Measurements from ENCODE around the gene PRR20G.

GRCh38 chr3:127289706-127290575 is 2.1 kb upstream of the PRR20G start:
- TF ChIP-seq, protein P1, sequence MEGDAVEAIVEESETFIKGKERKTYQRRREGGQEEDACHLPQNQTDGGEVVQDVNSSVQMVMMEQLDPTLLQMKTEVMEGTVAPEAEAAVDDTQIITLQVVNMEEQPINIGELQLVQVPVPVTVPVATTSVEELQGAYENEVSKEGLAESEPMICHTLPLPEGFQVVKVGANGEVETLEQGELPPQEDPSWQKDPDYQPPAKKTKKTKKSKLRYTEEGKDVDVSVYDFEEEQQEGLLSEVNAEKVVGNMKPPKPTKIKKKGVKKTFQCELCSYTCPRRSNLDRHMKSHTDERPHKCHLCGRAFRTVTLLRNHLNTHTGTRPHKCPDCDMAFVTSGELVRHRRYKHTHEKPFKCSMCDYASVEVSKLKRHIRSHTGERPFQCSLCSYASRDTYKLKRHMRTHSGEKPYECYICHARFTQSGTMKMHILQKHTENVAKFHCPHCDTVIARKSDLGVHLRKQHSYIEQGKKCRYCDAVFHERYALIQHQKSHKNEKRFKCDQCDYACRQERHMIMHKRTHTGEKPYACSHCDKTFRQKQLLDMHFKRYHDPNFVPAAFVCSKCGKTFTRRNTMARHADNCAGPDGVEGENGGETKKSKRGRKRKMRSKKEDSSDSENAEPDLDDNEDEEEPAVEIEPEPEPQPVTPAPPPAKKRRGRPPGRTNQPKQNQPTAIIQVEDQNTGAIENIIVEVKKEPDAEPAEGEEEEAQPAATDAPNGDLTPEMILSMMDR (IDR thresholded peaks at IDR 0.05; ENCODE audit: borderline replicate concordance, extremely low read depth, low read length, poor library complexity, severe bottlenecking) = no peak
- no peak for TF ChIP-seq EZH2 (IDR thresholded peaks at IDR 0.05; ENCODE audit: borderline replicate concordance, low read depth, low read length, severe bottlenecking)
